IMR-90 (cell line): ENCODE measurements around the gene CHD9. TPM values are rescaled to one million over a fixed set of nuclear protein-coding genes. Genes with fewer than 3 reads are reported as not detected.

Experiments used
- ATAC-seq: fragments of 200-7000 bp; cut with Tn5 transposase; 2 replicates; pipeline ENCODE4 v1.9.1; 2020; ENCODE audit warnings: low read depth, mild to moderate bottlenecking, moderate library complexity
- BruUV-seq: library from RNA; stranded (reverse); fragments of 400-500 nt; replicated peaks from 2 replicates; lab custom pipeline; 2021; lab: Mats Ljungman, UMichigan
- CTCF ChIA-PET: fragments of 300-600 bp; formaldehyde crosslinking; extraction: SDS; loops from one replicate; lab custom pipeline; 2021; ENCODE audit warnings: antibody characterized with exemption; lab: Yijun Ruan, JAX
- POLR2A ChIA-PET: fragments of 300-600 bp; sonication (Branson Sonifier 250); formaldehyde crosslinking; loops from one replicate; lab custom pipeline; 2022; ENCODE audit warnings: antibody characterized with exemption; ENCODE audit not compliant: unreplicated experiment; lab: Charles Lee
- DNase-seq: peaks from one replicate; pipeline ENCODE4 v3.0.0; 2013
- H2AFZ ChIP-seq: replicated peaks from 2 replicates; pipeline ENCODE3; 2013; ENCODE audit warnings: low read length, mild to moderate bottlenecking; ENCODE audit not compliant: poor library complexity
- H2AK5ac ChIP-seq: 2 replicates; pipeline ENCODE4 v1.6.1; 2013; ENCODE audit warnings: low read depth, low read length, inconsistent platforms
- H2AK9ac ChIP-seq: replicated peaks from 2 replicates; pipeline ENCODE3; 2013; ENCODE audit warnings: mild to moderate bottlenecking, low read depth, low read length, moderate library complexity; ENCODE audit not compliant: poor library complexity
- H2BK120ac ChIP-seq: 2 replicates; pipeline ENCODE4 v1.6.1; 2013; ENCODE audit warnings: low read depth, low read length, inconsistent platforms
- H2BK15ac ChIP-seq: 3 replicates; pipeline ENCODE4 v1.6.1; 2013; ENCODE audit warnings: low read depth, low read length, inconsistent platforms
- H2BK20ac ChIP-seq: 2 replicates; pipeline ENCODE4 v1.6.1; 2013; ENCODE audit warnings: low read depth, mild to moderate bottlenecking, inconsistent platforms, low read length, moderate library complexity
- H2BK5ac ChIP-seq: 2 replicates; pipeline ENCODE4 v1.6.1; 2013; ENCODE audit warnings: mild to moderate bottlenecking, low read depth, low read length, inconsistent platforms; ENCODE audit not compliant: poor library complexity, severe bottlenecking
- H3K14ac ChIP-seq: replicated peaks from 2 replicates; pipeline ENCODE4 v1.6.1; 2013; ENCODE audit warnings: low read depth, low read length, inconsistent platforms
- H3K18ac ChIP-seq: 2 replicates; pipeline ENCODE4 v1.6.1; 2013; ENCODE audit warnings: low read depth, low read length, control low read depth
- H3K23ac ChIP-seq: 2 replicates; pipeline ENCODE4 v1.6.1; 2013; ENCODE audit warnings: low read depth, low read length, inconsistent platforms
- H3K27ac ChIP-seq: 2 replicates; pipeline ENCODE4 v1.5.1; 2013; ENCODE audit warnings: mild to moderate bottlenecking, control low read depth, low read length; ENCODE audit not compliant: insufficient read depth
- H3K27me3 ChIP-seq: 2 replicates; pipeline ENCODE4 v1.6.1; 2013; ENCODE audit warnings: low read length; ENCODE audit not compliant: control insufficient read depth, insufficient read depth
- H3K36me3 ChIP-seq: 2 replicates; pipeline ENCODE4 v1.6.1; 2013; ENCODE audit warnings: low read length, mixed read lengths; ENCODE audit not compliant: control insufficient read depth, insufficient read depth
- H3K4ac ChIP-seq: 2 replicates; pipeline ENCODE4 v1.6.1; 2013; ENCODE audit warnings: low read depth, low read length, inconsistent platforms
- H3K4me1 ChIP-seq: 2 replicates; pipeline ENCODE4 v1.6.1; 2013; ENCODE audit warnings: low read length, mixed read lengths; ENCODE audit not compliant: control insufficient read depth, insufficient read depth
- H3K4me2 ChIP-seq: 2 replicates; pipeline ENCODE4 v1.6.1; 2013; ENCODE audit warnings: low read depth, mild to moderate bottlenecking, control low read depth, low read length, moderate library complexity
- H3K4me3 ChIP-seq: 2 replicates; pipeline ENCODE4 v1.5.1; 2013; ENCODE audit warnings: low read depth, mild to moderate bottlenecking, control low read depth, low read length, moderate library complexity; ENCODE audit not compliant: insufficient read depth
- H3K56ac ChIP-seq: 2 replicates; pipeline ENCODE4 v1.6.1; 2013; ENCODE audit warnings: low read length, inconsistent platforms; ENCODE audit not compliant: insufficient read depth; ENCODE audit errors: extremely low read depth
- H3K79me1 ChIP-seq, 2 experiments: 2 replicates each; pipeline ENCODE4 v1.6.1; 2013; ENCODE audit warnings: low read length in 2 of 2, inconsistent platforms in 1 of 2, low read depth in 1 of 2
- H3K9ac ChIP-seq: 2 replicates; pipeline ENCODE4 v1.6.1; 2013; ENCODE audit warnings: low read depth, low read length, control low read depth
- H3K9me1 ChIP-seq: 2 replicates; pipeline ENCODE4 v1.6.1; 2013; ENCODE audit warnings: low read length, inconsistent platforms; ENCODE audit not compliant: insufficient read depth
- H3K9me3 ChIP-seq: 2 replicates; pipeline ENCODE4 v1.6.1; 2013; ENCODE audit warnings: low read length; ENCODE audit not compliant: control insufficient read depth, insufficient read depth
- H4K20me1 ChIP-seq: 2 replicates; pipeline ENCODE4 v1.6.1; 2013; ENCODE audit warnings: low read length, inconsistent platforms; ENCODE audit not compliant: insufficient read depth
- H4K5ac ChIP-seq: 2 replicates; pipeline ENCODE4 v1.6.1; 2013; ENCODE audit warnings: mild to moderate bottlenecking, low read depth, low read length, control low read depth
- H4K8ac ChIP-seq, 2 experiments: 2 replicates each; pipeline ENCODE4 v1.6.1; 2013; ENCODE audit warnings: low read depth in 2 of 2, low read length in 2 of 2, control low read depth in 1 of 2, inconsistent platforms in 1 of 2
- H4K91ac ChIP-seq: 2 replicates; pipeline ENCODE4 v1.6.1; 2013; ENCODE audit warnings: low read depth, low read length, inconsistent platforms; ENCODE audit not compliant: insufficient read depth
- ELK1 ChIP-seq: fragments of 150-350 bp; IDR thresholded peaks from 2 replicates; pipeline ENCODE4 v1.6.1; 2016; ENCODE audit warnings: low read depth, mild to moderate bottlenecking, low read length, moderate library complexity, borderline replicate concordance
- FOS ChIP-seq: fragments of 150-350 bp; IDR thresholded peaks from 2 replicates; pipeline ENCODE4 v1.6.1; 2016; ENCODE audit warnings: low read depth, low read length
- RFX5 ChIP-seq: IDR thresholded peaks from 2 replicates; pipeline ENCODE4 v1.8.0; 2012; ENCODE audit warnings: low read depth, mild to moderate bottlenecking, low read length, moderate library complexity
- WGBS, 2 experiments: methylation state at CpG; one replicate each; pipeline versions ENCODE4 v1.1.5 to v1.1.7; 2013; ENCODE audit warnings: missing lambda C conversion rate in 2 of 2; ENCODE audit not compliant: insufficient read length in 1 of 2; ENCODE audit errors: extremely low coverage in 2 of 2; 5-methylcytosine and 5-hydroxymethylcytosine counted together
- dilution Hi-C: fragments of 300-500 bp; cut with HindIII; formaldehyde crosslinking; loops from one replicate; pipeline ENCODE4 v1.14.3; 2018; ENCODE audit warnings: low sequenced_read_pairs; ENCODE audit not compliant: unreplicated experiment
- in situ Hi-C: fragments of 300-500 bp; cut with MboI; formaldehyde crosslinking; loops from 3 replicates; pipeline ENCODE4 v1.14.3; 2019; ENCODE audit warnings: low sequenced_read_pairs, inconsistent platforms, mixed read lengths
- intact Hi-C: fragments of 100-400 bp; cut with micrococcal nuclease; formaldehyde crosslinking; loops from 2 replicates; pipeline ENCODE4 v1.10.0; 2022
- polyA plus RNA-seq, 3 experiments: library from polyadenylated mRNA; depleted of rRNA; stranded (reverse); fragments of >200 nt; gene quantifications; 2 replicates each; pipeline ENCODE4 v1.2.3, GENCODE V29; 2012; ENCODE audit warnings: low replicate concordance in 1 of 3
- total RNA-seq: library from RNA; depleted of rRNA; stranded (reverse); fragments of >200 nt; gene quantifications from 2 replicates; pipeline ENCODE4 v1.2.3, GENCODE V29; 2012

Gene CHD9
- total and polyA plus RNA-seq, 2 of the 4 experiments (the other 2 are of a cell fraction): 9.1 to 48.8 TPM

GRCh38 chr16:53121043-53121620 lies 66.3 kb downstream of the CHD9 start:
- DNase-seq (no peak), ATAC-seq (no peak)
- no peak overlapping the region for H3K4ac ChIP-seq
- no peak overlapping the region for H2AK5ac ChIP-seq
- no peak overlapping the region for H3K56ac ChIP-seq
- no peak overlapping the region for H3K23ac ChIP-seq
- H2BK5ac ChIP-seq: no peak overlapping the region
- H4K5ac ChIP-seq: no peak overlapping the region
- no peak overlapping the region for H2BK15ac ChIP-seq
- no peak overlapping the region for H3K9ac ChIP-seq
- H3K4me2 ChIP-seq: no peak overlapping the region
- ChIA-PET POLR2A (no interaction called here), CTCF (no interaction called here)
- no peak overlapping the region for H2BK120ac ChIP-seq
- H3K18ac ChIP-seq: no peak overlapping the region
- no peaks in the 10 kb centered on the region for H4K20me1 ChIP-seq
- intact Hi-C loops (no loop called here), dilution Hi-C loops (no loop called here), in situ Hi-C loops (no loop called here)
- no peaks in the 10 kb centered on the region for H3K27me3 ChIP-seq
- H3K79me1 ChIP-seq: peaks cover 4 to 15% of the 10 kb centered on the region in 2 experiments; a peak in 3 of 4 replicates
- no peak overlapping the region for H4K91ac ChIP-seq
- H3K36me3 ChIP-seq: no peaks in the 10 kb centered on the region
- TF ChIP-seq FOS (no peak), RFX5 (no peak), ELK1 (no peak)
- H3K14ac ChIP-seq: no peak overlapping the region
- H4K8ac ChIP-seq: no peak overlapping the region
- H3K27ac ChIP-seq: no peak overlapping the region
- H2AK9ac ChIP-seq: no peak overlapping the region
- no peaks in the 10 kb centered on the region for H3K9me1 ChIP-seq
- no peak overlapping the region for H3K4me3 ChIP-seq
- no TSS peak for BruUV-seq
- no peak overlapping the region for H2AFZ ChIP-seq
- H2BK20ac ChIP-seq: no peak overlapping the region
- WGBS, 2 experiments: no CpG with 5 or more reads among the region's 2 CpGs
- no peaks in the 10 kb centered on the region for H3K4me1 ChIP-seq
- no peaks in the 10 kb centered on the region for H3K9me3 ChIP-seq
